Liver (tissue), 3 donors: ENCODE results near the gene HS3ST6.
A peak's percentile ranks its signal among the peaks of the same experiment; 100 is the strongest.
"Not testable (repeated sequence)": the region's sequence is repeated elsewhere in the genome, so short reads cannot be mapped to it uniquely, and the experiment has no call there.

Source experiments
- ATF3 ChIP-seq: IDR thresholded peaks from 2 replicates; pipeline ENCODE4 v1.6.1; 2016; ENCODE audit warnings: antibody characterized with exemption
- CTCF ChIP-seq: fragments of 150-350 bp; IDR thresholded peaks from 2 replicates; pipeline ENCODE4 v1.5.1; 2017; ENCODE audit warnings: improper control_type of control experiment, low read depth, low read length; ENCODE audit not compliant: missing input control
- EGR1 ChIP-seq, 2 donors: IDR thresholded peaks; 2 replicates each; pipeline ENCODE4 v1.6.1; 2016 to 2018; ENCODE audit warnings: antibody characterized with exemption in 2 of 2, low read depth in 2 of 2
- HNF4A ChIP-seq, 2 donors: conservative IDR thresholded peaks; 2 replicates each; pipeline ENCODE4 v1.6.1; 2016; ENCODE audit warnings: antibody characterized with exemption in 2 of 2, mild to moderate bottlenecking in 2 of 2
- HNF4G ChIP-seq: IDR thresholded peaks from 2 replicates; pipeline ENCODE4 v1.6.1; 2016; ENCODE audit warnings: antibody characterized with exemption
- JUND ChIP-seq, 2 donors: IDR thresholded peaks; 2 replicates each; pipeline ENCODE4 v1.6.1; 2016; ENCODE audit warnings: antibody characterized with exemption in 2 of 2
- MAX ChIP-seq: IDR thresholded peaks from 2 replicates; pipeline ENCODE4 v1.6.1; 2016; ENCODE audit warnings: antibody characterized with exemption
- RAD21 ChIP-seq, 2 donors: IDR thresholded peaks; 2 replicates each; pipeline ENCODE4 v1.6.1; 2016; ENCODE audit warnings: antibody characterized with exemption in 2 of 2, mild to moderate bottlenecking in 2 of 2
- REST ChIP-seq: IDR thresholded peaks from 2 replicates; pipeline ENCODE4 v1.6.1; 2016; ENCODE audit warnings: antibody characterized with exemption, mild to moderate bottlenecking
- RXRA ChIP-seq, 2 donors: IDR thresholded peaks; 2 replicates each; pipeline ENCODE4 v1.6.1; 2017 to 2018; ENCODE audit warnings: antibody characterized with exemption in 2 of 2, mild to moderate bottlenecking in 1 of 2
- SP1 ChIP-seq: IDR thresholded peaks from 2 replicates; pipeline ENCODE4 v1.6.1; 2018; ENCODE audit warnings: antibody characterized with exemption, mild to moderate bottlenecking
- TAF1 ChIP-seq: conservative IDR thresholded peaks from 2 replicates; pipeline ENCODE4 v1.6.1; 2016; ENCODE audit warnings: antibody characterized with exemption, mild to moderate bottlenecking
- YY1 ChIP-seq: IDR thresholded peaks from 2 replicates; pipeline ENCODE4 v1.6.1; 2016; ENCODE audit warnings: antibody characterized with exemption, mild to moderate bottlenecking
- ZBTB33 ChIP-seq: IDR thresholded peaks from 2 replicates; pipeline ENCODE4 v1.6.1; 2016; ENCODE audit warnings: antibody characterized with exemption
- donor health status: healthy.
- donor health status: healthy.

GRCh38 chr16:1939833-1940232 is 21.6 kb upstream of the HS3ST6 start:
- not testable (repeated sequence) for TF ChIP-seq CTCF; YY1; RAD21 (IDR thresholded peaks at IDR 0.05); SP1; EGR1 (IDR thresholded peaks at IDR 0.05; ENCODE audit: low read depth in 2 of 2); REST; TAF1; ATF3; ZBTB33; MAX; HNF4G; JUND (IDR thresholded peaks at IDR 0.05)
- peak in 1 of 2 donors; percentile 9 for TF ChIP-seq RXRA (IDR thresholded peaks at IDR 0.05)
- TF ChIP-seq HNF4A (conservative IDR thresholded peaks at IDR 0.05): peak in 1 of 2 donors; percentile 7
